ENCODE data around the gene DHRS9.

- TF ChIP-seq CTCF (IDR thresholded peaks at IDR 0.05) (no peak), POLR2A (IDR thresholded peaks at IDR 0.05) (peak in 1 of 4 donors; percentile 26), POLR2AphosphoS5 (IDR thresholded peaks at IDR 0.05) (no peak), EP300 (IDR thresholded peaks at IDR 0.05) (no peak)
Observed at GRCh38 chr2:169069341-169069740, at the start of gene DHRS9.
